PFSK-1 (cell line): Measurements from ENCODE around the gene HTATIP2.

Experiments used
- POLR2AphosphoS5 ChIP-seq: IDR thresholded peaks from 2 replicates; pipeline ENCODE4 v1.6.1; 2012; ENCODE audit warnings: low read depth, mild to moderate bottlenecking, control low read depth, low read length, moderate library complexity
- TF ChIP-seq, protein P1 (sequence below), 2 experiments: IDR thresholded peaks; 2 replicates each; pipeline versions ENCODE4 v1.6.1 to v1.8.0; 2011 to 2012; ENCODE audit warnings: low read depth in 2 of 2, low read length in 2 of 2, control low read depth in 1 of 2, inconsistent platforms in 1 of 2, mild to moderate bottlenecking in 1 of 2, moderate library complexity in 1 of 2; ENCODE audit not compliant: insufficient read depth in 1 of 2

DNA sequence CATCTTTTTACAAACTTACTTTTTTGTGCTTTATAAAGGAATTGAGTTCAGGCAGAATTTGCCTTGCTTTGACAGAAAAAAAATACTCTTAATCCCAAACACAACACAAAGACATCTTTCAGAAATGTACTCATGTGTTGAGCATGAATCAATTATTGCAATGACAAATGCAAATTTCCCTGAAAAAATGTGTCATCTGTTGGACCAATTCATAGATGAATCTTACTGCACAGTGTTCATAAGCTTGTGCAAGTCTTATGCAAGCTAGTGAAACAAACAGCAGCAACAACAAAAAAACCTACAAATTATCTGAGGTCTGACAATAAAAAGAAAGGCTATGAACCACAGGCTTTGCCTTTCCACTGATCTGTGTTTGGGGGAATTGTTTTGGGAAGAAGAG, 42.3 kb upstream of the HTATIP2 start:
- TF ChIP-seq, protein P1, sequence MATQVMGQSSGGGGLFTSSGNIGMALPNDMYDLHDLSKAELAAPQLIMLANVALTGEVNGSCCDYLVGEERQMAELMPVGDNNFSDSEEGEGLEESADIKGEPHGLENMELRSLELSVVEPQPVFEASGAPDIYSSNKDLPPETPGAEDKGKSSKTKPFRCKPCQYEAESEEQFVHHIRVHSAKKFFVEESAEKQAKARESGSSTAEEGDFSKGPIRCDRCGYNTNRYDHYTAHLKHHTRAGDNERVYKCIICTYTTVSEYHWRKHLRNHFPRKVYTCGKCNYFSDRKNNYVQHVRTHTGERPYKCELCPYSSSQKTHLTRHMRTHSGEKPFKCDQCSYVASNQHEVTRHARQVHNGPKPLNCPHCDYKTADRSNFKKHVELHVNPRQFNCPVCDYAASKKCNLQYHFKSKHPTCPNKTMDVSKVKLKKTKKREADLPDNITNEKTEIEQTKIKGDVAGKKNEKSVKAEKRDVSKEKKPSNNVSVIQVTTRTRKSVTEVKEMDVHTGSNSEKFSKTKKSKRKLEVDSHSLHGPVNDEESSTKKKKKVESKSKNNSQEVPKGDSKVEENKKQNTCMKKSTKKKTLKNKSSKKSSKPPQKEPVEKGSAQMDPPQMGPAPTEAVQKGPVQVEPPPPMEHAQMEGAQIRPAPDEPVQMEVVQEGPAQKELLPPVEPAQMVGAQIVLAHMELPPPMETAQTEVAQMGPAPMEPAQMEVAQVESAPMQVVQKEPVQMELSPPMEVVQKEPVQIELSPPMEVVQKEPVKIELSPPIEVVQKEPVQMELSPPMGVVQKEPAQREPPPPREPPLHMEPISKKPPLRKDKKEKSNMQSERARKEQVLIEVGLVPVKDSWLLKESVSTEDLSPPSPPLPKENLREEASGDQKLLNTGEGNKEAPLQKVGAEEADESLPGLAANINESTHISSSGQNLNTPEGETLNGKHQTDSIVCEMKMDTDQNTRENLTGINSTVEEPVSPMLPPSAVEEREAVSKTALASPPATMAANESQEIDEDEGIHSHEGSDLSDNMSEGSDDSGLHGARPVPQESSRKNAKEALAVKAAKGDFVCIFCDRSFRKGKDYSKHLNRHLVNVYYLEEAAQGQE (IDR thresholded peaks at IDR 0.05; ENCODE audit: insufficient read depth in 1 of 2, low read depth in 2 of 2, low read length in 2 of 2), result no peak
- no peak for TF ChIP-seq POLR2AphosphoS5
